Anterior cingulate cortex (tissue), 58 donors: ENCODE measurements around the gene TMEM132C.
"Not testable (repeated sequence)": the region's sequence is repeated elsewhere in the genome, so short reads cannot be mapped to it uniquely, and the experiment has no call there.

Experiments
- DNase-seq, 58 donors: peaks; one replicate each; lab custom pipeline; 2025; lab: John Stamatoyannopoulos, UW

TMEM132C gene

GRCh38 chr12:128267131-128267622, at the start of gene TMEM132C:
TSS of gene TMEM132C (plus strand) at chr12:128267170. CDS start at chr12:128267403, 233 bp downstream.
- peak in 4 of 58 donors; percentile 7 to 46 (median 18) for DNase-seq

- no peak for DNase-seq
These were observed 42.7 kb upstream of the TMEM132C start for GRCh38 chr12:128224226-128224625.

GRCh38 chr12:128228581-128228980, 38.4 kb upstream of the TMEM132C start:
- DNase-seq: no peak

- DNase-seq: no peak
These were observed 31.1 kb upstream of the TMEM132C start for GRCh38 chr12:128235635-128236417.

GRCh38 chr12:128236525-128236924, 30.4 kb upstream of the TMEM132C start:
- no peak for DNase-seq

- no peak for DNase-seq
These were observed 26.2 kb upstream of the TMEM132C start for GRCh38 chr12:128240745-128241144.

- no peak for DNase-seq
These were observed 21.8 kb upstream of the TMEM132C start for GRCh38 chr12:128245121-128245520.

GRCh38 chr12:128245905-128246304, 21.1 kb upstream of the TMEM132C start:
- DNase-seq: no peak

GRCh38 chr12:128250096-128250495, 16.9 kb upstream of the TMEM132C start:
- DNase-seq: no peak

GRCh38 chr12:128253829-128254228, 13.1 kb upstream of the TMEM132C start:
- DNase-seq: not testable (repeated sequence)

GRCh38 chr12:128258866-128259555, 8.0 kb upstream of the TMEM132C start:
- DNase-seq: peak in 33 of 58 donors; percentile 6 to 78 (median 28)

- DNase-seq: peak in 43 of 58 donors; percentile 9 to 74 (median 35)
These were observed 7.4 kb upstream of the TMEM132C start for GRCh38 chr12:128259556-128260070.

GRCh38 chr12:128261757-128262156, 5.2 kb upstream of the TMEM132C start:
- DNase-seq: no peak

- peak in 1 of 58 donors; percentile 6 for DNase-seq
These were observed 1.4 kb upstream of the TMEM132C start for GRCh38 chr12:128265566-128265965.

- no peak for DNase-seq
These were observed 884 bp upstream of the TMEM132C start for GRCh38 chr12:128266086-128266485.

GRCh38 chr12:128266541-128267130, 334 bp upstream of the TMEM132C start:
- peak in 4 of 58 donors; percentile 5 to 39 (median 20) for DNase-seq

- DNase-seq: peak in 1 of 58 donors; percentile 11
These were observed 845 bp downstream of the TMEM132C start for GRCh38 chr12:128267651-128268378.

- DNase-seq: peak in 1 of 58 donors; percentile 20
These were observed 1.5 kb downstream of the TMEM132C start for GRCh38 chr12:128268379-128268995.

- no peak for DNase-seq
These were observed 2.2 kb downstream of the TMEM132C start for GRCh38 chr12:128269181-128269591.

GRCh38 chr12:128276471-128276870, 9.5 kb downstream of the TMEM132C start:
- DNase-seq: no peak
